Fibroblast of pulmonary artery (primary cell): ENCODE results near the gene METTL24.

Experiments used
- DNase-seq: peaks from one replicate; pipeline ENCODE4 v3.0.0-alpha.2; 2010; ENCODE audit warnings: low read depth
- H3K4me3 ChIP-seq: replicated peaks from 2 replicates; pipeline ENCODE4 v1.5.1; 2011; ENCODE audit warnings: low read depth, mild to moderate bottlenecking, control low read depth, low read length, moderate library complexity
- CTCF ChIP-seq: IDR thresholded peaks from 2 replicates; pipeline ENCODE4 v1.5.1; 2011; ENCODE audit warnings: mild to moderate bottlenecking, control low read depth, low read length, inconsistent platforms; ENCODE audit errors: missing control alignments

The METTL24 gene

DNA sequence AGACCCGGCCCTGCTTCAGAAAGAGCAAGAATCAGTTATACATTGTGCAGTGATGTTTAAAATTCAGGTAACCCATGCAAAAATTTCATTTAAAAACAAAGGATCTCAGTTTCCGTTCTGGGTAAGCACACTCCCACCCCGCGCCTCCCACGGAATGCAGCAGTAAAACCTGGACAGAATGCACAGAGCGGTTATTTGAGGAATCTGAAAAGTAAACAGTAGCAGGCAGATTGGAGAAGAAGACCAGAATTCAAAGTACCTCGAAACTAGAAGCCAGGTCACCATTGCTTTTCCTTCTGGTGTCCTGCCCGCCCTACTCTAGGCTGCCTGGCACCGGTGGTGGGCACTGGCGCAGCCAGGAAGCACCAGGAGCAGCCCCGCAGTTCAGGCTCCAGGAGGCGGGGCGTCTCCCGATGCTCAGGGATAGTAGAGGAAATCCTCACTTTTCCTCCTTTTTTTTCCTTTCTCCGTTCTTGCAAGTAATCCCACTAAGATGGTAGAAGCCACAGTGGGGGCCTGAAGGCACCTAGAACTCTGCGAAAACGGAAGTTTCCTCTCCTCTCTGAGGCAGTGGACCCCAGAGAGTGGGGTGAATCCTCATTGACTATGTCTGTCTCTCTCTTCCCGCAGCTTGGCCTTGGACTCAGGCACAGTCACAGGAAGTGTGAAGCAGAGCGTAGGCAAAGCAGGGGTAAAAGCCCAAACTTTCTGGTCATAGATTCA lies 28.3 kb downstream of the METTL24 start:
- DNase-seq, result peak; percentile 29
- TF ChIP-seq CTCF, result no peak
- H3K4me3 ChIP-seq, result no peak overlapping the region

DNA sequence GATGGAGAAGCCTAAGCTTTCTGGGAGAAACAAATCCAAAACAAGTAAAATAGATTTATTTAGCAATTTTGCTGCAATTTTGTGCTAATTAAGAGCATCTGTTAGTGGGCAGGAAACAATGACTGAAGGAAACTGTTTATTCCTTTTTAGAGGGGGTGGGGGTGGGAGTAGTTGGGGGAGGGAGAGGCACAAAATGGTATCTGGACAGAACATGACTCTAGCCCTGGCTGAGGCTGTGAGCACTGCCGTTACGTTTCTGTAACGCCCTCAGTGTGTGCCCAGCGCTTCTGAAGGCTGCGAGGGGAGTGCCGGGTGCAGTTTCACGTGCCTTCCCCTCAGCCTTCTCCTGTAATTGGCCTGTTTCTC lies 28.8 kb downstream of the METTL24 start:
- H3K4me3 ChIP-seq, result no peak overlapping the region
- DNase-seq, result no peak
- no peak for TF ChIP-seq CTCF

DNA sequence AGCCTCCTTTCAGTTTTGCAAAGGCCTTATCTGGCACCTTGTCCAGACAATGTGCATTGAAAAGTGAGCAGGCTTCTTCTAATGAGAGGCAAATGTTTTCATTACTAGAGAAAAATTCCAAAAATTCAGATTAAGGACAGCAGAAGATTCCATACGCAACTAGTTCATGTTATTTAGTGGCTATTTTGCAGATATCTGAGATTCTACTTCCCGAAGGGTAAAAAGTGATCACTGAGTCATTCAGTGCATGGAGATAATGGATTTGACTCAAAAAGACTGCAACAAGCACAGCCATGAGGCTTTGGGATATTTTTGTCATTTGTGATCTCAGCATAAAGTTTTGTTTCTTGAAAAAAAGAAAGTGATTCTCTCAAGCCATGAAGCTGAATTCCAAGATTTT lies 29.9 kb downstream of the METTL24 start:
- no peak overlapping the region for H3K4me3 ChIP-seq
- peak; percentile 50 for DNase-seq

GRCh38 chr6:110327391-110327790 lies 30.8 kb downstream of the METTL24 start:
- no peak for TF ChIP-seq CTCF
- H3K4me3 ChIP-seq, result no peak overlapping the region
- DNase-seq, result no peak

More for the DNA sequence above, 29.9 kb downstream of the METTL24 start:
- no peak for TF ChIP-seq CTCF

- no peak for DNase-seq
- TF ChIP-seq CTCF, result no peak
- no peak overlapping the region for H3K4me3 ChIP-seq
Measured at GRCh38 chr6:110326609-110327008, 31.5 kb downstream of the METTL24 start.

- no peak for TF ChIP-seq CTCF
- H3K4me3 ChIP-seq, result no peak overlapping the region
- DNase-seq, result no peak
Measured at GRCh38 chr6:110326057-110326456, 32.1 kb downstream of the METTL24 start.

GRCh38 chr6:110325197-110325596 lies 33.0 kb downstream of the METTL24 start:
- DNase-seq, result peak; percentile 73
- H3K4me3 ChIP-seq, result no peak overlapping the region
- no peak for TF ChIP-seq CTCF
